ENCODE data around the gene DMXL2.

DMXL2 gene

DNA sequence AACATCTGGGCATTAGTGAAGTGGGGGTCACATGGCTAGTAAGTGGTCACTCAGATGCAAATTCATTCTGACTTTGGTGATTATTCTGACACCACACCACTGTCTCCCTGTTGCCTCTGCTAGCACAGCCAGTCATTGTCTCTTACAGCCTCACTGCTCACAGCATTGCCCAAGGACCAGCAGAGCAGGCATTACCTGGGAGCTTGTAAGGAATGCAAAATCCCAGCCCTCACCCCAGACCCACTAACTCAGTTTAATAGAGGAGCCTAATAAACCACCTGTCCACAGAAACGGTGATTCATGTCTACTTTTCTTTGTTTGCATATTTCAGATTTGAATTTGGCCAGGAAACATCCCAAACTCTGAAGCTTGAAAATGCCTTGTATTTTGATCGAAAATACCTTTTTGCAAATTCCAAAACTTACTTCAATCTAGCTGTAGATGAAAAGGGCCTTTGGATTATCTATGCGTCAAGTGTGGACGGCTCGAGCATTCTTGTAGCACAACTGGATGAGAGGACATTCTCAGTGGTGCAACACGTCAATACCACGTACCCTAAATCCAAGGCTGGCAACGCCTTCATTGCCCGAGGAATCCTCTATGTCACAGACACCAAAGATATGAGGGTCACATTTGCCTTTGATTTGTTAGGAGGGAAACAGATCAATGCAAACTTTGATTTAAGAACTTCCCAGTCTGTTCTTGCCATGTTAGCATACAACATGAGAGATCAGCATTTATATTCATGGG, 218.4 kb downstream of the DMXL2 start:
- no peak for DNase-seq

DNA sequence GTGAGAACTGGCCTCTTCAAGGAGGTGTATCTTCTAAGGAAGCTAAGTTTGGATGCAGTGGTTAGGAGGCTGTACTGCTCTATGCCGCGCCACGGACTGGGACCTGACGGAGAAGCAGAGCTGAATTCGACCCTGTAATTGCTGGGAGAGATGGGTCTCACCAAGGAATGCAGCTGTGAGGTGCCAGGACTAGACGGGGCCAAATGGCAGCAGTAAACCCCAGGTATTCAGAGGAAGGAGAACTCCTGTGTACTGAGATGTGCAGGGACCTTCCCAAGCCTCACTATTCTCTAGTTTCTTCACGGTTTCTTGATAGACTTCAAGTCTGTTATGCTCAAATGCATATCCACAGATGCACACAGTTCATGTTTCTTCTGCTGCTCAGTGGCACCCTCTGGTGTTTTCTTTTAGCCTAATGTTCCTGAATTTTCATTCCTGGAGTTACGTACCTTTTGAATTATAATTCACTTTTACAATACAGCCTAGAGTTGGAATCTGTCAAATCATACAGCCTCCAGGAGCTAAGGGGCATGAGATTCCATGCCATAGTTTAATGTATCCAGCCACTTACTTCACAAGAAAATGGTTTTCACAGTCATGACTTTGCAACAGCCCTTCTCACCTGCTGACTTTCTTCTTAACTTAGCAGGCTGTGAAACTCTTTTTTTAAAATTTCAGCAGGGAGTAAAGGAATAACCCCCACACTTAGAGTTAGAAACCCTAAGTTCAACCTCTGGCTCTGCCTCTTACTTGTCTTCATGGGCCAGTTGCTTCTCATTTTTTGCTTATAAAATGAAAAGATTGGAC, 219.3 kb downstream of the DMXL2 start:
- no peak for DNase-seq

- no peak for DNase-seq
Observed at GRCh38 chr15:51401872-51402517, 220.6 kb downstream of the DMXL2 start.

- no peak for DNase-seq
Observed at GRCh38 chr15:51401051-51401780, 221.4 kb downstream of the DMXL2 start.

DNA sequence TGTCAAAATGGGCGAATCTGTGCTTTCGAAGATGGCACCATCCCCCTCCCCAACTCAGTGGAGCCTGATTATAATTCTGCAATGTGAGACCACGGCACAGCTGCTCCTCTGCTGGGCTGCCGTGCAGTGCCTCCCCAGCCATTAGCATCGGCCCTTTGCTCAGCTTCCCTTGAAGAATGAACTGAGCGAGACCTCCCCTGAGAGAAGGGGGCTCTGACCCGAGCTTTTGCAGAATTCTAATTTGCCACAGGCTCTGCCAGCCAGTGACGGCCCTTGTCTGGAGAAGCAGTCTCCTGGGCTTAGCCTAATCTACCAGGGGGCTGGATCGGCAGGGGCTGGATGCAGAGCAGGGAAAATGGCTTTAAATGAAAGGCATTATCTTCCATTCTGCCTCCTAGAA, 223.9 kb downstream of the DMXL2 start:
- no peak for DNase-seq
